A673 (cell line): Measurements from ENCODE around the gene BORCS6. TPM values are rescaled to one million over a fixed set of nuclear protein-coding genes. Genes with fewer than 3 reads are reported as not detected.

Source experiments
- BruUV-seq: library from RNA; stranded (reverse); fragments of 400-500 nt; replicated peaks from 2 replicates; lab custom pipeline; 2021; lab: Mats Ljungman, UMichigan
- CTCF ChIA-PET: fragments of 300-600 bp; sonication (Branson Sonifier 250); formaldehyde crosslinking; loops from one replicate; lab custom pipeline; 2022; ENCODE audit warnings: antibody characterized with exemption; lab: Charles Lee
- POLR2A ChIA-PET: fragments of 300-600 bp; sonication (Branson Sonifier 250); formaldehyde crosslinking; loops from one replicate; lab custom pipeline; 2022; ENCODE audit warnings: antibody characterized with exemption; ENCODE audit not compliant: low non-redundant PET; lab: Charles Lee
- DNase-seq: peaks from one replicate; pipeline ENCODE4 v3.0.0-alpha.2; 2015; ENCODE audit warnings: low spot score
- H3K27ac ChIP-seq: fragments of 200-600 bp; sonication (generic); 2 replicates; pipeline ENCODE4 v1.5.1; 2016; ENCODE audit warnings: mixed run types, low read depth, mild to moderate bottlenecking, mixed read lengths, antibody characterized with exemption, low read length; ENCODE audit not compliant: poor library complexity, severe bottlenecking
- H3K27me3 ChIP-seq: fragments of 200-600 bp; sonication (generic); replicated peaks from 2 replicates; pipeline ENCODE4 v1.6.1; 2017; ENCODE audit warnings: mixed run types, low read depth, mild to moderate bottlenecking, mixed read lengths, antibody characterized with exemption, low read length; ENCODE audit not compliant: insufficient read depth, poor library complexity
- H3K36me3 ChIP-seq: fragments of 200-600 bp; sonication (generic); 2 replicates; pipeline ENCODE4 v1.6.1; 2016; ENCODE audit warnings: mixed run types, mild to moderate bottlenecking, mixed read lengths, antibody characterized with exemption, low read length; ENCODE audit not compliant: insufficient read depth, poor library complexity, severe bottlenecking
- H3K4me1 ChIP-seq: fragments of 200-600 bp; sonication (generic); 2 replicates; pipeline ENCODE4 v1.6.1; 2017; ENCODE audit warnings: mixed run types, mild to moderate bottlenecking, mixed read lengths, antibody characterized with exemption, low read length; ENCODE audit not compliant: insufficient read depth, poor library complexity, severe bottlenecking
- H3K4me3 ChIP-seq: fragments of 200-600 bp; sonication (generic); 2 replicates; pipeline ENCODE4 v1.5.1; 2016; ENCODE audit warnings: low read depth, mixed run types, mild to moderate bottlenecking, mixed read lengths, low read length; ENCODE audit not compliant: poor library complexity, severe bottlenecking
- H3K9me3 ChIP-seq: fragments of 200-600 bp; sonication (generic); 2 replicates; pipeline ENCODE4 v1.6.1; 2016; ENCODE audit warnings: mixed run types, low read depth, mild to moderate bottlenecking, mixed read lengths, antibody characterized with exemption, low read length; ENCODE audit not compliant: poor library complexity, severe bottlenecking
- CTCF ChIP-seq: fragments of 300-800, 200-600 bp; sonication (generic); conservative IDR thresholded peaks from 2 replicates; pipeline ENCODE4 v1.5.1; 2017; ENCODE audit warnings: low read depth, mild to moderate bottlenecking, antibody characterized with exemption, low read length, moderate library complexity, mixed read lengths
- EZH2 ChIP-seq: fragments of 200-600 bp; sonication (generic); IDR thresholded peaks from 2 replicates; pipeline ENCODE4 v1.6.1; 2017; ENCODE audit warnings: borderline replicate concordance, low read depth, mild to moderate bottlenecking, mixed read lengths, antibody characterized with exemption, low read length; ENCODE audit not compliant: poor library complexity, severe bottlenecking
- intact Hi-C: fragments of 100-400 bp; cut with micrococcal nuclease; formaldehyde crosslinking; loops from one replicate; pipeline ENCODE4 v1.10.0; 2022; ENCODE audit not compliant: unreplicated experiment
- total RNA-seq: library from RNA; stranded (reverse); gene quantifications from 2 replicates; pipeline ENCODE4 v1.2.3, GENCODE V29; 2021

The BORCS6 gene
- total RNA-seq, 1 experiment from 2014 or later: 3.7 TPM

- intact Hi-C loops: no loop called here
Observed at GRCh38 chr17:8159459-8160223, 30.3 kb downstream of the BORCS6 start.

GRCh38 chr17:8159032-8159400, 31.0 kb downstream of the BORCS6 start:
- Histone ChIP-seq H3K36me3 (peaks cover 22% of the 10 kb centered on the region), H3K27ac (no peak overlapping the region), H3K4me1 (peaks cover 41% of the 10 kb centered on the region), H3K27me3 (no peaks in the 10 kb centered on the region), H3K9me3 (no peaks in the 10 kb centered on the region), H3K4me3 (no peak overlapping the region)
- intact Hi-C loops: no loop called here
- DNase-seq: no peak
- ChIA-PET CTCF (interaction anchor here (1.0 kb wide), 1 partner anchor 14 kb away, joined by 4 read pairs; no protein-coding TSS in a partner anchor), POLR2A (interaction anchor here (1.0 kb wide), 1 partner anchor 14 kb away, joined by 3 read pairs; no protein-coding TSS in a partner anchor)
- BruUV-seq: no TSS peak
- TF ChIP-seq CTCF: no peak
- no peak for TF ChIP-seq EZH2

More at GRCh38 chr17:8159459-8160223, 30.3 kb downstream of the BORCS6 start:
- POLR2A ChIA-PET: no interaction called here
- CTCF ChIA-PET: no interaction called here
- Histone ChIP-seq H3K36me3 (peaks cover 22% of the 10 kb centered on the region), H3K4me3 (no peak overlapping the region), H3K9me3 (no peaks in the 10 kb centered on the region), H3K4me1 (peaks cover 43% of the 10 kb centered on the region), H3K27ac (peak overlapping the region; percentile 18), H3K27me3 (no peaks in the 10 kb centered on the region)
- no TSS peak for BruUV-seq
- no peak for DNase-seq
- TF ChIP-seq CTCF: no peak
- no peak for TF ChIP-seq EZH2

DNA sequence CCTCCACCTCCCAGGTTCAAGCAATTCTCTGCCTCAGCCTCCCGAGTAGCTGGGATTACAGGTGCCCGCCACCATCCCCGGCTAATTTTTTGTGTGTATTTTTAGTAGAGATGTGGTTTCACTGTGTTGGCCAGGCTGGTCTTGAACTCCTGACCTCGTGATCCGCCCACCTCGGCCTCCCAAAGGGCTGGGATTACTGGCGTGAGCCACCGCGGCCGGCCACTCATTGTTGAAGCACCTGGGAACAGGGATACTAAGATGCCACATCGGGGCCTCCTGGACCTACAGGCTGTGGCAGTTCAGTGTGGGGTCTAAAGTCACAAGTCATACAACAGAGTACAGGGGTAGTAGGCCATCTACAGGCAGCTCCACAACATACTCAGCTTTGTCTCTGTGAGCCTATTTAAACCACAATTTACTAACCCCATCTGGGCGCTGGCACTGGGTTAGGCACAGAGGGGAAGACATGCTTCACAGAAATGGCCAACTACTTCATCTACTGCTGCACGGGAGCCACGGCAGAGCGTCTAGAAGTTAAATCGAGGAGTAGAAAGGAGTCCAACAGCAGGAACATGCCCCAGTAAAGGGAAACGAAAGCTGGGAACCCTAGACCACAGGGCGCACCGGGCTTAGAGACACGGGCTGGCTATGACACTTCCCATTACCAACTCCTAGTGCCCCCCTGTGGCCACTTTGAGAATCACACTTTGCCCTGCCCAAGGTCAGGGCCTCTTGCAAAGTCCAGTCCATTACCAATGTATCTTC, 31.5 kb downstream of the BORCS6 start:
- POLR2A ChIA-PET: interaction anchor here (1.0 kb wide), 1 partner anchor 15 kb away, joined by 3 read pairs; no protein-coding TSS in a partner anchor
- TF ChIP-seq EZH2 (no peak), CTCF (peak; percentile 89)
- no TSS peak for BruUV-seq
- Histone ChIP-seq H3K9me3 (no peaks in the 10 kb centered on the region), H3K36me3 (peaks cover 22% of the 10 kb centered on the region), H3K4me3 (no peak overlapping the region), H3K27me3 (no peaks in the 10 kb centered on the region), H3K27ac (peak overlapping the region; percentile 61), H3K4me1 (peaks cover 41% of the 10 kb centered on the region)
- DNase-seq: peak; percentile 88
- CTCF ChIA-PET: interaction anchor here (1.0 kb wide), 1 partner anchor 15 kb away, joined by 4 read pairs; no protein-coding TSS in a partner anchor
- intact Hi-C loops: no loop called here
